ENCODE measurements around the gene HBB.

DNA sequence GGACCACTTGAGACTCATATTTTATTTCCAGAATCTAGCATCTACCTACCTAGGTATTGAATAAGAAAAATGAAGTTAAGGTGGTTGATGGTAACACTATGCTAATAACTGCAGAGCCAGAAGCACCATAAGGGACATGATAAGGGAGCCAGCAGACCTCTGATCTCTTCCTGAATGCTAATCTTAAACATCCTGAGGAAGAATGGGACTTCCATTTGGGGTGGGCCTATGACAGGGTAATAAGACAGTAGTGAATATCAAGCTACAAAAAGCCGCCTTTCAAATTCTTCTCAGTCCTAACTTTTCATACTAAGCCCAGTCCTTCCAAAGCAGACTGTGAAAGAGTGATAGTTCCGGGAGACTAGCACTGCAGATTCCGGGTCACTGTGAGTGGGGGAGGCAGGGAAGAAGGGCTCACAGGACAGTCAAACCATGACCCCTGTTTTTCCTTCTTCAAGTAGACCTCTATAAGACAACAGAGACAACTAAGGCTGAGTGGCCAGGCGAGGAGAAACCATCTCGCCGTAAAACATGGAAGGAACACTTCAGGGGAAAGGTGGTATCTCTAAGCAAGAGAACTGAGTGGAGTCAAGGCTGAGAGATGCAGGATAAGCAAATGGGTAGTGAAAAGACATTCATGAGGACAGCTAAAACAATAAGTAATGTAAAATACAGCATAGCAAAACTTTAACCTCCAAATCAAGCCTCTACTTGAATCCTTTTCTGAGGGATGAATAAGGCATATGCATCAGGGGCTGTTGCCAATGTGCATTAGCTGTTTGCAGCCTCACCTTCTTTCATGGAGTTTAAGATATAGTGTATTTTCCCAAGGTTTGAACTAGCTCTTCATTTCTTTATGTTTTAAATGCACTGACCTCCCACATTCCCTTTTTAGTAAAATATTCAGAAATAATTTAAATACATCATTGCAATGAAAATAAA is 2.1 kb downstream of the HBB start:
- TF ChIP-seq, protein P1, sequence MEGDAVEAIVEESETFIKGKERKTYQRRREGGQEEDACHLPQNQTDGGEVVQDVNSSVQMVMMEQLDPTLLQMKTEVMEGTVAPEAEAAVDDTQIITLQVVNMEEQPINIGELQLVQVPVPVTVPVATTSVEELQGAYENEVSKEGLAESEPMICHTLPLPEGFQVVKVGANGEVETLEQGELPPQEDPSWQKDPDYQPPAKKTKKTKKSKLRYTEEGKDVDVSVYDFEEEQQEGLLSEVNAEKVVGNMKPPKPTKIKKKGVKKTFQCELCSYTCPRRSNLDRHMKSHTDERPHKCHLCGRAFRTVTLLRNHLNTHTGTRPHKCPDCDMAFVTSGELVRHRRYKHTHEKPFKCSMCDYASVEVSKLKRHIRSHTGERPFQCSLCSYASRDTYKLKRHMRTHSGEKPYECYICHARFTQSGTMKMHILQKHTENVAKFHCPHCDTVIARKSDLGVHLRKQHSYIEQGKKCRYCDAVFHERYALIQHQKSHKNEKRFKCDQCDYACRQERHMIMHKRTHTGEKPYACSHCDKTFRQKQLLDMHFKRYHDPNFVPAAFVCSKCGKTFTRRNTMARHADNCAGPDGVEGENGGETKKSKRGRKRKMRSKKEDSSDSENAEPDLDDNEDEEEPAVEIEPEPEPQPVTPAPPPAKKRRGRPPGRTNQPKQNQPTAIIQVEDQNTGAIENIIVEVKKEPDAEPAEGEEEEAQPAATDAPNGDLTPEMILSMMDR (IDR thresholded peaks at IDR 0.05) = no peak
- TF ChIP-seq EP300 (IDR thresholded peaks at IDR 0.05) (no peak), POLR2A (IDR thresholded peaks at IDR 0.05) (no peak)

Data from stomach (tissue), 4 donors.